Testis (tissue), 3 donors: ENCODE data around the gene XAB2. TPM values are rescaled to one million over a fixed set of nuclear protein-coding genes. Genes with fewer than 3 reads are reported as not detected.

Experiments
- DNase-seq: peaks from one replicate; pipeline ENCODE4 v3.0.0-alpha.2; 2019
- H3K27ac ChIP-seq, 2 donors: fragments of 200-600 bp; sonication (generic); one replicate each; pipeline ENCODE4 v1.5.1; 2019
- H3K27me3 ChIP-seq: fragments of 200-600 bp; sonication (generic); one replicate; pipeline ENCODE4 v1.5.1; 2019
- H3K36me3 ChIP-seq: fragments of 200-600 bp; sonication (generic); one replicate; pipeline ENCODE4 v1.5.1; 2017; ENCODE audit warnings: low read depth; ENCODE audit errors: missing control alignments
- H3K4me1 ChIP-seq: fragments of 200-600 bp; sonication (generic); one replicate; pipeline ENCODE4 v1.5.1; 2019
- H3K4me3 ChIP-seq, 2 donors: fragments of 200-600 bp; sonication (generic); one replicate each; pipeline ENCODE4 v1.5.1; 2017 to 2019
- H3K9me3 ChIP-seq: fragments of 200-600 bp; sonication (generic); one replicate; pipeline ENCODE4 v1.5.1; 2017
- CTCF ChIP-seq, 3 experiments: fragments of 450-650 bp in 2 of 3; fragments of 200-600 bp in 1 of 3; sonication (generic) in 1 of 3; IDR thresholded peaks; one replicate each; pipeline ENCODE4 v1.5.1; 2016 to 2019; ENCODE audit warnings: antibody characterized with exemption in 3 of 3, mild to moderate bottlenecking in 2 of 3, moderate library complexity in 1 of 3
- POLR2A ChIP-seq: fragments of 450-650 bp; IDR thresholded peaks from one replicate; pipeline ENCODE4 v1.6.1; 2017; ENCODE audit warnings: antibody characterized with exemption, mild to moderate bottlenecking, moderate library complexity
- WGBS, 2 donors: methylation state at CpG; one replicate each; pipeline ENCODE4 v1.1.5; 2018; 5-methylcytosine and 5-hydroxymethylcytosine counted together
- intact Hi-C: fragments of 100-400 bp; cut with DNase I; formaldehyde crosslinking; loops from one replicate; pipeline ENCODE4 v1.15.1; 2023; ENCODE audit warnings: low total_unique reads
- polyA plus RNA-seq: library from polyadenylated mRNA; stranded (reverse); fragments of 350-450 nt; fragmentation: Illumina TruSeq; extraction: RNeasy Lipid Tissue Mini Kit (QIAGEN cat#74804); gene quantifications from one replicate; pipeline ENCODE4 v1.2.3, GENCODE V29; 2014; ENCODE audit warnings: low read depth, low replicate concordance; ENCODE audit not compliant: insufficient read depth
- total RNA-seq, 2 donors: library from RNA; depleted of rRNA; stranded (reverse); fragments of >200 nt; gene quantifications; one replicate each; pipeline ENCODE4 v1.2.3, GENCODE V29; 2016

XAB2 gene
- total and polyA plus RNA-seq, 3 donors from 2014 or later: 90.3 to 128 (median 97.2) TPM

DNA sequence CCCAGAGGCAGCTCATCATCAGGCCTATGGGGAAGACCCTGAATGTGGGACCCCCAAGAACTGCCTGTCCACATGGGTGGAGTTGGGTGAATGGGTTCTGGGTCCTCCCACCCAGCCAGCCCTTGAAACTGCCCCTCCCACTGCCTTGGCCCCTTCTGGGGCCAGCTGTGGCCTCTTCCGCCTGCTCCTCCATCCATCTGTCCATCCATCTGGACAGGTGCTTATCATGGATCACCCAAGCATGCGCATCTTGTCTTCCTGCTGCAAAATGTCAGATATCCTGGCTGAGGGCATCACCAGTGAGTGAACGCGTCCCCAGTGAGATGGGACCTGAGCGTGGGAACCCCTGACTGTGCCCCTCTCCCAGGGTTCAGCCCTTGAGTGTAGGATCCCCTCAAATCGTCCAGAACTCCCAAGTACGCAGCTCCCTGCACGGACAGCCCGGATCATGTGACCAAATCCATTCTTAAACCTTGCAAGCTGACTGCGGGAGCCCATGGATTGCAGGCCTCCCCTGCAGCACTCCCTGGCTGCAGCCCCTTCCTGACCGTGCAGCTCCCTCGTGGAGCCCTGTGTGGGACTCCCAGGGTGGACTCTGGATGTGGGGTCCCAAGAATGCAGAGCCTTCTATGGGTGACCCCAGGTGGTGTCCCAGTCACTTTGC lies 9.6 kb upstream of the XAB2 start:
- H3K4me1 ChIP-seq: no peaks in the 10 kb centered on the region
- intact Hi-C loops: no loop called here
- 61 to 65% methylated on average over 8 to 12 of the region's 12 CpGs for WGBS, 2 donors
- no peaks in the 10 kb centered on the region for H3K9me3 ChIP-seq
- DNase-seq: no peak
- H3K27me3 ChIP-seq: no peaks in the 10 kb centered on the region
- H3K36me3 ChIP-seq: no peaks in the 10 kb centered on the region
- TF ChIP-seq CTCF (IDR thresholded peaks at IDR 0.05): no peak
- TF ChIP-seq POLR2A: no peak
- no peak overlapping the region for H3K27ac ChIP-seq
- no peak overlapping the region for H3K4me3 ChIP-seq

GRCh38 chr19:7637374-7638256 lies 8.3 kb upstream of the XAB2 start:
- no peaks in the 10 kb centered on the region for H3K9me3 ChIP-seq
- peak overlapping the region; percentile 53 to 66 for H3K4me3 ChIP-seq
- no peaks in the 10 kb centered on the region for H3K36me3 ChIP-seq
- intact Hi-C loops: no loop called here
- H3K4me1 ChIP-seq: no peaks in the 10 kb centered on the region
- H3K27ac ChIP-seq: peak overlapping the region; percentile 47 to 82
- DNase-seq: peak; percentile 78
- 23 to 36% methylated on average over 20 to 30 of the region's 30 CpGs for WGBS, 2 donors
- TF ChIP-seq CTCF (IDR thresholded peaks at IDR 0.05): no peak
- no peak for TF ChIP-seq POLR2A
- no peaks in the 10 kb centered on the region for H3K27me3 ChIP-seq

DNA sequence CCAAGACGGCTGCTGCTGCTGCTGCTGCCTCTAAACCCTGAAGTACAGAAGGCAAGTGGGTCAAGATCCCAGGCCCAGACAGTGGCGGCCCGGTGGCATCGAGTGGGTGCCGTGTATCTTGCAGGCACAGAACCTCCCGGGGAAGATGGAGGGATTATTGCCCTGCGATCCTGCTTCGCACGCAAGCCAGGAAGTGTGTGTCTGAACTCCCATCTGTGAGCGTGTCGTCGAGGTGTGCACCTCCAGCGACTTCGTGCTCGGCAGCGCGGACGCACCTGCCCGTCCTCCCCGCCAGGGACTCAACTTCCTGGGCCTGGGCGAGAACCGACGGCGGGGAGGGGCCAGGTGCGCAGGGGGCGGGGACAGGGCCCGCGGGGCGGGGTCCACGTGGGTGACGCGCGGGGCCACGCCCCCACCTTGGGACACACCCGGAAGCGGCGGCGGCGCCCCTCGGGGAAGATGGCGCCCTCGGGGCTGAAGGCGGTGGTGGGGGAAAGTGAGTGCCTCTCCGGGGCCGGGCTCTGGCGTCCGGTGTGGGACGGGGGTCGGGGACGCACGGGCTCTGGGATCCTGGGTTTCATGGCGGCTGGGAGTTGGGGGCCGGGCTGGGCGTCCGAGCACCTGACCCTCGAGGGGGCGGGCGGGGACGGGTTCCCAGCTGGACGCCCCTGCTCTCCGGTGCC lies 7.5 kb upstream of the XAB2 start, which contains the start of gene STXBP2:
STXBP2 (plus strand) TSS at position 420 of the 683 bp plus-strand sequence; CDS start at position 460, 40 bp downstream.
- TF ChIP-seq CTCF (IDR thresholded peaks at IDR 0.05) (no peak), POLR2A (no peak)
- WGBS, 2 donors: 0 to 5% methylated on average over 1 to 57 of the region's 61 CpGs
- no peaks in the 10 kb centered on the region for H3K36me3 ChIP-seq
- peak within 1 kb of the TSS; percentile 47 to 82 for H3K27ac ChIP-seq
- H3K4me1 ChIP-seq: no peaks in the 10 kb centered on the region
- H3K9me3 ChIP-seq: no peaks in the 10 kb centered on the region
- DNase-seq: peak; percentile 86
- no peaks in the 10 kb centered on the region for H3K27me3 ChIP-seq
- intact Hi-C loops: no loop called here
- peak within 1 kb of the TSS; percentile 53 to 66 for H3K4me3 ChIP-seq

GRCh38 chr19:7636317-7636690 lies 7.0 kb upstream of the XAB2 start:
- Histone ChIP-seq H3K27ac (no peak overlapping the region), H3K9me3 (no peaks in the 10 kb centered on the region), H3K27me3 (no peaks in the 10 kb centered on the region), H3K36me3 (no peaks in the 10 kb centered on the region), H3K4me1 (no peaks in the 10 kb centered on the region), H3K4me3 (peak overlapping the region; percentile 53 to 66)
- TF ChIP-seq POLR2A (no peak), CTCF (IDR thresholded peaks at IDR 0.05) (no peak)
- intact Hi-C loops: no loop called here
- WGBS, 2 donors: 59 to 62% methylated on average over 3 to 16 of the region's 16 CpGs
- no peak for DNase-seq
